NCI-H2107 treated with DMSO at 0.1 percent for 48 hours (cell line): ENCODE measurements around the gene SMPX.

Experiments used
- DNase-seq: peaks from one replicate; lab custom pipeline; 2025; ENCODE audit not compliant: unreplicated experiment; lab: John Stamatoyannopoulos, UW

Gene SMPX

DNA sequence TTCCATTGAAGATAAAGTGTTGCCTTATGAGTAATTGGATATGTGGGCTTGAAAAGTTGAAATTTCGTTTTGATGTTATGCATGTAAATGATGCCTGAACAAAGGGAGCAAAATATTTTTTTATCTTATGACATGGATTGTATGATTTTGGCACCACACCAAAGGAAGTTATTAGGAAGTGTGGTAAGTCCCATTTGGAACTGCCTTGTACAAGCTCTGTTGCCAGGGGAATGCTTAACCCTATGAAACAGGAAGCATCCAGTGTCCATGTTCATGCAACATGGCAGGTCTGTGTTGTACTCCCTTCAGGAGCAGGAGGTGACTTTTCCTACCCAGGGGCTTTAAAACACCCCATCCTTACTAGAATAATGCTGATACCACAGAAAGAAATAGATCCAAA, 13.2 kb downstream of the SMPX start:
- DNase-seq: no peak

GRCh38 chrX:21744060-21744459, 13.9 kb downstream of the SMPX start:
- no peak for DNase-seq

DNA sequence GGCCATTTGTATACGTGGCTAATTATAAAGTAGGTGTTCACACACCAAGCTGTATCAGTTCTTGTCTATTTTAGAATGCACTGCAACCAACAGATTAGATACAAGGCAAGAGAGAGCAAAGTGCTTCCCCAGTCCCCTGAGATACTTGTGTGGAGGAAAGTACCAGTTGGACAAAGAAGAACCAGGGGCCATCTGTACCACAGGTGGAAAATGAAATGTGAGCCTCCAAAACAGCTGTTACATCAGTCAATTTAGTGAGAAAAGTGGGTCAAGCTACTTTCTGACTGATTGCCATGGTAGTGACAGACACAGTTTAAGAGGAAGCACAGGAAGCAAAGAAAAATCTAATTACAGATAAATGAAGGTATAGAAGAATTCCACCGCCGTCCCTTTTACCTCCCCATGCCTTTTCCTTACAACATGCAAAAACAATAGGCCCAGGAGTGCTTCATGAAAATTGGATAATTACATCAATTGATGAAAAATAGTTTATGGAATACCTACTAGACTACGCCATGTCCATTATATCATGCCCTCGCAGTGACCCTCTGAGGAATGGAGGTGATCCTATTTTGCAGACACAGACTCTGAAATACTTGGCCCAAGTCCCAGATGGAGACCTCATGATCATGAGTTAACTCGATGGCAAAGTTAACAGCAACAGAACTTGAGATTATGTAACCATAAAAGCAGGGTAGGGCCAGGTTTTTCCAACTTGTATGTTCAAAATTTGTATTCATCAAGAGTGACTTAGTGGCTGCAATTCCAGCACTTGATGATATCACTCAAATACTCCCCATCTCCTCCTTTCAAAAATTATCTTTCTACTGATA, 15.8 kb downstream of the SMPX start:
- peak; percentile 71 for DNase-seq

- DNase-seq: no peak
These were observed 16.6 kb downstream of the SMPX start for GRCh38 chrX:21741364-21741763.

GRCh38 chrX:21740329-21741274, 17.3 kb downstream of the SMPX start:
- no peak for DNase-seq

DNA sequence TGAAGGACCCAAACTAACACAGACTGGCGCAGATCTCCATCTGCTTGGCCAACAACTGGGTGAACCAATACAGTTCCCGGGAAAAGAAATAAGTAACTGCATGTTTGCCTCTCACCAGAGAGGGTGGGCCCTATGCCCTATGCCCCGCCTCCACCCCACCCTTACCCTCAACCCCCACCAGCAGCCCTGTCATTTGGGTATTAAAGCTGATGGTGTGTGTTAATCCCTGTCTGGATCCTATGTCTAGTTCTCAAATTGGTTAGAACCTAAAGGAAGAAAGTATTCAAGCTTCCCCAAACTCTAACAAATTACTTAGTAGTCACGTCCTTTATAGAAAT, 19.0 kb downstream of the SMPX start:
- no peak for DNase-seq

DNA sequence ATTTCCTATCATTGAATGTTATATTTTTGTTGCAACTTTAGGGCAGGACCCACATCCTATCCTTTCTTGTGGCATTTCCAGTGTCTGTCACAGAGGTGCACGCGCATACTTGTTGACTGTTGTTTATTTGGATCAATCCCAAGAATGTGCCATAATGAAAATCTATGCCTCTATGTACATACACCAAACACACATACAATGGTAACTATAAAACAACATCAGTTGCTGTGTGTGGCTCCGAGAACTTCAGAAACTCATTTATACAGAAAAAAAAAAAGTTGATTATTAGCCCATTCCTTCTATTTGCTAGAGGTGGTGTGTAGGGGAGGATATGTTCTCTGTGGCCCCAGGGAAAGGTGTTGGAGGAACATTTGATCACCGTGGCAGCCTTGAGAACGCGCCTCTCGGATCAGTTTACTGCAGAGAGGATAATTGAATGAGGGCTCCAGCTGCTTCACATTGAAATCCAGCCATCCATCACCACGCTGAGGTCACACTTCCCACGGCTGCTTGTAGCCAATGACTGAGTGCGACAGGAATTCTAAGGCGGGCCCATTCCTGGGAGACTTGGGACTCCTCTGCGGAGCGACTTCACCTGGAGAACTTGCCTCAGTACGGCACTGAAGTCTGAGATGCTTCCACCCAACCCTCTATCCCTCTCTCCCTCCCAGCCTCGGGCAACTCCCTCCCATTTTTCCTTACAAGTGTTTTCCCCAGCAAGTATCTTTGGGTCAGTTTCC, 19.5 kb downstream of the SMPX start:
- peak; percentile 97 for DNase-seq

DNA sequence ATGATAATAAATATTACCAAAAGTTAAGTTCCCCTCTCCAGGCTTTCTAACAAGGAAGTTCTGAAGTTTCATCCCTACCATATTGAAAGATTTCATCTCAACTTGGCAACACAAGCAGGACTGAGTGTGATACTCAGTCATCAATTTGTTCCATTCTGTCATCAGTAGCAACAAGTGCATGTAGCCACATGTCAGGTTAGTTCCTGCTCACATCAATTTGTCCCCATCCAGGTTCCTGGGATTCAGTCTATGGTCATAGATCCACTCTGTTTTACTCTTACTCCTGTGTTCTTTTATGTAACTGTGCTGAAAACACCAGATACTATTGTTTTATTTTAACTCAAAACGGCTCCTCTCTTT, 22.2 kb downstream of the SMPX start:
- no peak for DNase-seq

- DNase-seq: no peak
These were observed 22.7 kb downstream of the SMPX start for GRCh38 chrX:21735038-21735767.

DNA sequence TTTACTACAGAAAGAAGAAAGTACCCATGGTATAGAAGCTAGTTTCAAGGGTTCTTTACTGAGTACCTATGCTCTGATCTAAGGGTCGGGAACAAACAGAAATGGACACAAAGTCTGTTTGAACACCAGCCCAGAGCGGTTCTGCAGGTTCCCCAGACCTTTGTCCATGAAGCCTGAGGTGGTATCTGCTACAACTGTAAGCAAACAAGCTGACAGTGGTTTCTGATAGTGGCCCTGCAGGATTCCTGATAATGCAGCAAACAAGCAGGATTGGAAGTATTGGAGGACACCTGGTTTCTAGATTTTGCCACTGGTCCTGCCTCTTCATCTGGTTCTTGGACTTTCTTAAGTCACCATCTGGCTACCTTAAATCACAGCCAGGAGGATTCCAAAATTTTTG, 23.7 kb downstream of the SMPX start:
- DNase-seq: no peak

DNA sequence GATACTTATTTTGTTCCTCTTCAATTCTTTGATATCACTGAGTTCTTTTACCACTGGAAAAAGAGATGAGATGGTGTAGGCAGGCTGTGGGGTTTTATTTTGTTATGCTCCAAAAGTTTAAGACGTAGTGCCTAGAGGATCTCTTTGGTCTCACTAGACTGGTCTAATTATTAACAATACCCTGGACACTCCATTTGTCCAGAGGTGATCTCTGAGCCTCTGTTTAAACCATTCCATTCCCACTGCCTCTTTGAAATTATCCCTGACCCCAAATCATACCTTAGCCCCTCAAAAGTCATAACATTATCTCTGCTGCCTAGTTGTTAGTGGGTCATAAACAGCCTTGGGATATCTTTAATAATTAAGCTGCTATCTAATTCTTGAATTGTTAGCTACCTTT, 24.2 kb downstream of the SMPX start:
- DNase-seq: no peak

GRCh38 chrX:21730026-21730425, 27.9 kb downstream of the SMPX start:
- no peak for DNase-seq

- no peak for DNase-seq
These were observed 29.5 kb downstream of the SMPX start for GRCh38 chrX:21728276-21728968.

GRCh38 chrX:21725916-21726315, 32.0 kb downstream of the SMPX start:
- no peak for DNase-seq

GRCh38 chrX:21725496-21725895, 32.4 kb downstream of the SMPX start:
- DNase-seq: peak; percentile 23

GRCh38 chrX:21723814-21724213, 34.1 kb downstream of the SMPX start:
- DNase-seq: no peak

DNA sequence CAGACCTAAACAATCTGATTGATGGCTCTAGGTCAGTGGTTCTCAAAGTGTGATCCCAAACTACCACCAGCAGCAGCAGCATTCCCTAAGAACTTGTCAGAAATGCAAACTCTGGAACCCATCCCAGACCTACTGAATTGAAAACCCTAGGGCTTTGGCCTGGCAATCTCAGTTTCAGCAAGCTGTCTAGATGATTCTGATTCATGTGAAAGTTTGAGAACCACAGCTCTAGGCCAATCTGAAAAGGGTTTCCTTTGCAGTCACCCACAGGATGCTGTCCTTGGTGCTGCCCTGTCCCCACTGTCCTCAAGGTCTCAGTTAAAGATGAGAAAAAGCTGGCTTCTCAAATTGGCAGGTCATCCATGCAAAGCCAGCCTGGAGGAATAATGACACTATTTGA, 34.8 kb downstream of the SMPX start:
- DNase-seq: no peak

DNA sequence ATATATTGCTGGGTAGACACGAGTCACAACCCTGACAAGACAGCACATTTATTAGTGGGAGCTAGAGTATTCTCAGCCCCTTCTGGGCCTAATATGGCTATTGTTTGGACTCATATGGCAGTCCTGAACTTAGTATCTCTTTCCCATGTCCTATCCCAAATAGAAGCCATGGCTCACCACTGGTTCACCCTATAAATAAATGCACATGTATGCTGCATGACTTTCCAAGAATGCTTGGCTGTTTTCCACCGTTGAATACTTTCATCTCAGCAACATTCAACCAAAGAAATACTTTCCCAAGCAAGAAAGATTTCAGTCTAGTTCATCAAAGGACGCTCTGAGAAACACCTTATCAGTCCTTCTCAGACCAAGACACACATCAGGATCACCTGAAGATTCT, 36.7 kb downstream of the SMPX start:
- DNase-seq: no peak

- no peak for DNase-seq
These were observed 39.3 kb downstream of the SMPX start for GRCh38 chrX:21718575-21718974.

GRCh38 chrX:21717802-21718201, 40.1 kb downstream of the SMPX start:
- DNase-seq: no peak
